Neural cell (in vitro differentiated cells): ENCODE measurements around the gene TIPARP.

ENCODE experiments used
- CTCF ChIP-seq: fragments of 450-650 bp; IDR thresholded peaks from 2 replicates; pipeline ENCODE4 v1.5.1; 2014; ENCODE audit warnings: antibody characterized with exemption, mild to moderate bottlenecking, moderate library complexity; ENCODE audit not compliant: poor library complexity, severe bottlenecking
- EZH2 ChIP-seq: fragments of 200-600, 300-800 bp; shearing (Covaris generic), sonication (generic); IDR thresholded peaks from 2 replicates; pipeline ENCODE4 v1.6.1; 2014; ENCODE audit warnings: antibody characterized with exemption, low read length, borderline replicate concordance, mild to moderate bottlenecking; ENCODE audit not compliant: insufficient read depth, poor library complexity, severe bottlenecking
- POLR2AphosphoS5 ChIP-seq: IDR thresholded peaks from 2 replicates; pipeline ENCODE4 v1.6.1; 2012
- RAD21 ChIP-seq: fragments of 450-650 bp; conservative IDR thresholded peaks from 2 replicates; pipeline ENCODE4 v1.6.1; 2014; ENCODE audit warnings: antibody characterized with exemption, mild to moderate bottlenecking, moderate library complexity

GRCh38 chr3:156694536-156694935, 20.1 kb downstream of the TIPARP start:
- TF ChIP-seq RAD21: no peak
- TF ChIP-seq POLR2AphosphoS5: no peak
- TF ChIP-seq CTCF: no peak
- no peak for TF ChIP-seq EZH2
